NCI-H526 (cell line): Measurements from ENCODE around the gene TANC2.

ENCODE experiments used
- DNase-seq, 2 experiments: peaks; one replicate each; lab custom pipeline; 2025; lab: John Stamatoyannopoulos, UW

The TANC2 gene

DNA sequence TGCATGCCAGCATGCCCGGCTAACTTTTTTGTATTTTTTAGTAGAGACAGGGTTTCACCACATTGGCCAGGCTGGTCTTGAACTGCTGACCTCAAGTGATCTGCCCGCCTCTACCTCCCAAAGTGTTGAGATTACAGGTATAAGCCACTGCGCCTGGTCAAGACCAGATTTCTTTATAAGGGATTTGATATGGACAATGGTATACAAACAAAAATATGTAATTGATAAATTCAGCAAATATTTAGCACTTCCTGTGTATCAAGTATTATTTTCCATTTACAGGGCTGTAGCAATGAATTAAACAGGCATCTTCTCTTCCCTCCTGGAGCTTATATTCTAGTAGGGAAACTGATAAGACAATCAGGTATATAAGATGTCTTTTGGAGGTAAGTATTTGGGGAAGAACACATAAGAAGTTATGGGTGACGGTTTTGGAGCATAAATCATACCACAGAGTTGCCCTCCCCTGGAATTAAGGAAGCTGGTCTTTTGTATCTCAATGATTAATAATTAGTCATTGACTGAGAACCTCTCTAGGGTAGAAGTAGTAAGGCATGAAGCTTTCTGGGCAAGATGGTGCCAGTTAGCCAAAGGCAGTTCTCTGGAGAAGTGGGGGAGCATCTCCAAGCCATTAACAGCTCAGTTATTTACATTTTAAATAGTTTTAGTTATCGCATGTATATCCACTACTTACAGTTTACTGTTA lies 35.8 kb downstream of the TANC2 start:
- no peak for DNase-seq

DNA sequence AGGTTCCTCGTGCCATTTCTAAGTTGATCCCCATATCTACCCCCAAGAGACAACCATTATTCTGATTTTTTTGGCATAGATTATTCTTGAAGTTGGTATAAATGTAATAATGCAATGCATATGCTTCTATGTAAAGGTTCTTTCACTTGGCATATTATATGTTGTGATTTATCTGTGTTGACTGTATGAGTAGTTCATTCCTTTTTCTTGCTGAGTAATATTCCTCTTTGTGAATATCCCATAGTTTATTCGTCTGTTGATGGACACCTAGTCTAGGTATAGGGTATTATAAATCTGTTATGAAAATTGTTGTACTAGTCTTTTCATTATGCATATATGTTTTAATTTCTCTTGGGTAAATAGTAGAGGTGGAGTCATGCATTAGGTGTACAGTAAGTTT lies 36.6 kb downstream of the TANC2 start:
- DNase-seq = no peak

DNA sequence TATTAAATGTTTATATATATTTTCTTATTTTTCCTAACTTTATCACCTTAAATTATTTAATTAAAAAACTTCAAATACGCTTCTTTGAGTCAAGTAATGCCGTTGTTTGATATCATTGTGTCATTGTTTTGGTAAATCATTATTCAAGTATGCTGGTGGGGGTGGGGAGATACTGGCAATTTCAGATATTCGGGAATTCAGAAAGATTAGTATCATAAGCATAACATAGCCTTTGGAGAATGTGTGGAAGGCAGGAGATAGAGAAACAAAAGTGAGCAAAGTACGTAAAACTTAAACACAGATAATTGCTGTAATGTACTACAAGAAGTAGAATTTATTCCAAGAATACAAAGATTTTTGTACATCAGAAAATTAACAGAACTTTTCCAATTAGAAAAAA lies 49.8 kb downstream of the TANC2 start:
- no peak for DNase-seq
